ENCODE data around the gene KAZN.
"Not testable (repeated sequence)": the region's sequence is repeated elsewhere in the genome, so short reads cannot be mapped to it uniquely, and the experiment has no call there.

Gene KAZN

DNA sequence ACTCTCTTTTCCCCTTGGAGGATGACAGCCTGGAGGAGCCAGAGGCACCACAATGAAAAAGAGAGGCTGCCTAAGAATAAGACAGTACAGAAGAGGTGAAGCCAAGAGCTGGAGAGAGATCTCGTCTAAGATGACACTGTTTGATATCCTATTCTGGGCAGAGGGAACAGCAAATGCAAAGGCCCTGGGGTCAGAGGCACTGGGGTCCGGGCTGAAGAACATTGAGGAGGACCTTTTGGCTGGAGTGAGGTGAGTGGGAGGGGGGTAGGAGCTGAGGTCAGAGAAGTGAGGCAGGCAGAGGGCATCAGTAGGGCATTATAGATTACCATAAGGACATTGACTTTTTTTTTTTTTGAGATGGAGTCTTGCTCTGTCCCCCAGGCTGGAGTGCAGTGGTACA, 535.8 kb downstream of the KAZN start:
- no peak for DNase-seq

DNA sequence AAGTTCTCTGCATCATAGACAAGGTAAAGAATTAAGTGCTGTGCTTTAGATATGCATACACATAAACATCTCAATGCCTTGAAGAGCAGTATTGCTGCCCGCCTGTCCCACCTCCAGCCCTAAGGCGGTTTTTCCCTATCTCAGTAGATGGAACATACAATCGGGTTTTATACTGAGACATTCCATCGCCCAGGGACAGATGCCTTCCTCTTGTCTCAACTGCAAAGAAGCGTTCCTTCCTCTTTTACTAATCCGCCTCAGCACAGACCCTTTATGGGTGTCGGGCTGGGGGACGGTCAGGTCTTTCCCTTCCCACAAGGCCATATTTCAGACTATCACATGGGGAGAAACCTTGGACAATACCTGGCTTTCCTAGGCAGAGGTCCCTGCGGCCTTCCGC, 537.1 kb downstream of the KAZN start:
- DNase-seq = not testable (repeated sequence)

DNA sequence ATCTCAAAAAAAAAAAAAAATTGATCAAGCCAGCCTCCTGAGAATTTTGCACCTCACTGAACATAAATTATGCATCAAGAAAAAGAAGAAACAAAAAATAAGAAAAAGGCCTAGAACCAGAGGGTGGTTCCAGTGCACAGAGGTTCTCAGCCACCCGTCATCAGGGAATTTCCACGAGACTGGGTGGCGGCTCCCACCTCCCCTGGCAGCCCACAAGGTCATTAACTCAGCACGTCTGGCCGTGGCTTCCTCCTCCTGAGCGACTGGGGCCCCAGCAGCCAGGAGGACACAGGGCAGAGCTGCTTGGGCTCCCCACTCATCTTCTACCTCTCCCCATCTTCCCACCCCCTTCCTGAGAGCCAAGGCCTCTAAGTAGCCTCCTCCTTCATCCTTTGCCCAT, 539.3 kb downstream of the KAZN start:
- DNase-seq = no peak

DNA sequence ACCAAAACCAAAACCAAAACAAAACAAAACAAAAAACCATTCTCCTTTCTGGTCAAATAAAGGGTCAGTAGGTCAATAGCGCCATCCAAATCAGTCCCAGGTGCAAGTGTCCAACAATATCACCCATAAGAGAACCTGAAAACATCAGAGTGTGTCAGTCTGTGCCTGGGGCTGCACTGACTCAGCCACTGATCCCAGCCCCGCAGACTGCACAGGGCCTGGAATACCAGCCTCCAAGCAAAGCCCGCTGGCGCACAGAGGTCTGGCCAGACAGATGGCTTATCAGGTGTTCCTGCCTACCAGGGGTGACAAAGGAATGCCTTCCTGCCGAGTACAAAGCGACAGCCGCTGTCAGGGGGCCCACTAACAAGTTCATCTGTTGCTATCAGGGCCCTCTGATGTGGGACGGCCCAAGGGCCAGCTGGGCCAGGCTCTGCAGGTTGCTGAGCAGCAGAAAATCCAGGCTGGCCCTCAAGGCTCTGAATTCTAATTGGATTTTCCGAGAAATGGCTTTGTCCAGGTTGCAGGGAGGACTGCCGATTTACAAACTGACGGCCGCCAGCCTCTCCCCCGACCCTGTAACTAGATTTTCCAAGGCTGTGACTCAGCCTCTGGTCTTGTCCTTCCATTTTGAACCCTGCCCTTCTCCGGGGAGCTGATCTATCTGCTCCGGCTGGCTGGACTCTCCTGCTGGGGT, 541.3 kb downstream of the KAZN start:
- DNase-seq = no peak

DNA sequence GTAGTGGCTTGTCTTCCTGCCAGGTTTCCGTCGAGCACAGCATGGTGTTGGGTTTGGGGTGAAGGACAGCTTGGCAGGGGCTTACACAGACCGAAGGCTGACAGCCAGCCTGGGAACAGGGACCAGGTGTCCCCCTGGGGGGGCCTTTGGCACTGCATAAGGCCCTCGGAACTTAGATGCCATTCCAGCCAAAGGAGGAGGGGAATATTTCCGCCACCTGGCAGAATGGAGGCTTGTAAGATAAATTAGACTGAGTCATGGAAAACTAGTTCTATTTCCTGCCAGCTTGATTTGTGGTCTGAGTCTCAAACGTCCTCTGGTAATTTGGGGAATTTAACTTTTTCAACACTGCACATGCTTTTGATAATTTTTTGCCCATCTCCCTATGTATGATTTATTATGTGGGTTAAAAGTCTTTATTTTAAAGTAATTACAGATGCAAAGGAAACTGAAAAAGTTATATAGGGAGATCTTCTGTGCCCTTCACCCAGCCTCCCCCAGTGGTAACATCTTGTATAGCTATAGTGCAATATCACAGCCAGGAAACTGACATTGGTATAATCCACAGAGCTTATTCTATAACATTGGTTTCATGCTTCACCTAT, 543.6 kb downstream of the KAZN start:
- DNase-seq = peak; percentile 55

DNA sequence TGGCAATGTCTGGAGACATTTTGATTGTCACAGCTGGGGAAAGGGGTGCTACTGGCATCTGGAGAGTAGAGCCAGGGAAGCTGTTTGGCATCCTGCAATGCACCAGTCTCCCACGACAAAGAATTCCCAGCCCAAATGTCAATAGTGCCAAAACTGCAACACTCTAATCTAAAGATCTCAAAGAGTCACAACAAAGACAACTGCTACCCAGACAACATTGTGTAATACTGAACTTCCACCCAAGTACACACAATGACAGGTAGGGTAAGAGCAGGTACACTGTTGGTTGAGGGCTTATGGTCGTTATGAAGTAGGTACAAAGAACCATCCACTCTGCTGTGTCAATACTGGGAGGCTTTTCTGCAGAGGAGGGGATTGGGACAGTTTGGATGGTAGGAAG, 546.8 kb downstream of the KAZN start:
- DNase-seq = no peak

DNA sequence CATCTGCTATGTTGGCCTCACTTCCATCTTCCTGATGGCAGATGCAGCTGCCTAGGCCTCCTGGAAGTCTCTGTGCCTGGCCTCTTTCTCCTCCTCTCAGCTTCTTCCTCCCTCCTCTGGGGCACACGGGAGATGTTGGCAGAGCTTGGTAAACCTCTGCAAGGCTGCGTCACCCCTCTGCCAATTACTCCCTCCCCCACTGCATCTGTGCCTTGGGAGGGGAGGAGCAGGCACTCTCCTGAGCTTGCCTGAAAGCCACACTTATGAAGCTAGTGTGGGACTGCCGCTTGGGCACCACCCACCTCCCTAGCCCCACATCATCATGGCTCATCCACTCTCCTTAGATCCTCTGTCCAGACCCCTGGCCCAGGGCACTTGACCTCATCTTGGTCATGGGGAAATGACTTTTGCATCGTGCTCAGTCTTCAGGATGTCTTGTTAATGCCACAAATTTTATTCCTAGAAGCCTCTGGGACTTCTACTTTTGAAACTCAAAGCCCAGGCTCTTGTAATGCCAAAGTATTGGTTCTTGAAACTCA, 547.7 kb downstream of the KAZN start:
- no peak for DNase-seq

DNA sequence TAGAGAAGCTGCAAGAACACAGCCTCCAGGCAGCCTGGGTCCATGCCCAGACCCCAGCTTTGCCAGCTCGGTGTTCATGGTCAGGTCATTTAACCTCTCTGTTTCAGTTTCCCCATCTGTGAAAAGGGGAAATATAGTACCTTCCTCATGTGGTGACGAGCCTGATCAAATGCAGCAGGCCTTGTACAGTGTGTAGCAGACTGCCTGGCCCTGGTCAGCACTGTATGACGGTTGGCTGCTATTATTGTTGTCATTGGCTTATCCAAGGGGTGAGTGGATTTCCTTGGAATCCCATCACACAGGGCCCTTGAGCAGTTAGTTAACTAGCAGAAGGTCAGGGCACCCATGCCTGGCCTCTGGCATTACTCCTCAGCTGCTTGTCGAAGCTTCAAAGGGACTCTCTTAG, 548.5 kb downstream of the KAZN start:
- no peak for DNase-seq

DNA sequence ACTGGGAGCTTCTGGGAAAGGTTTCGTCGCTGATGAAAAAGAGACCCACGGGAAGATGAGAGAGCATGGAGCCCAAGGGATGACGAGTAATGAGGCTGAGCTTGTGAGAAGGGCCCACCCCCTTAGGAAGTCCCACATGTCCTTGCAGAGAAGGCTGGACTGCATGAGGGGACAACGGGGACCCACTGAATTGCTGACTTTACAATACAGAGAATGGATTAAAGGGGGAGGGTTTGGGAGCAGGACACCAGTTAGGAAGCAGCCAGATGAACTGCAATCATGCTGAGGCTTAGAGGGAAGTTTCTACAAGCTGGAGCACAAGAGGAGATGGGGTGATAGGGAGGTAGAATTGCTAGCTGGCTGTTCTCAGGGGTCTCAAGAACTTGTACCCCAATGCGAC, 549.5 kb downstream of the KAZN start:
- no peak for DNase-seq

DNA sequence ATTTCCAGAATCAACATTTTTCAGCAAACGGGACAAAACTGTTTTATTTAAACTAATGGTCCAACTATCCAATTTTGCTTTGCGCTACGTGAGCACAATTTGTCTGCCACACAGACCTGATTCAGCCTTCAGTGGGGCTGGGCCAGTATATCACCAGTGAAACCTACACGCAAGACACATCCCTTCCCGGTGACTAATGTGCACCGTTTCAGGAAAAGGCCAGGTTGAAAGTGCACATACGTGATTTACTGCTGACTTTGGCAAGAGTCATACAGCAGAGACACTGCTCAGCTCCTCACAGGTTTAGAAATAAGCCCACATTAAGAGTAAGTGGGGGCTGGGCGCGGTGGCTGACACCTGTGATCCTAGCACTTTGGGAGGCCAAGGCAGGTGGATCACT, 550.0 kb downstream of the KAZN start:
- DNase-seq = no peak

DNA sequence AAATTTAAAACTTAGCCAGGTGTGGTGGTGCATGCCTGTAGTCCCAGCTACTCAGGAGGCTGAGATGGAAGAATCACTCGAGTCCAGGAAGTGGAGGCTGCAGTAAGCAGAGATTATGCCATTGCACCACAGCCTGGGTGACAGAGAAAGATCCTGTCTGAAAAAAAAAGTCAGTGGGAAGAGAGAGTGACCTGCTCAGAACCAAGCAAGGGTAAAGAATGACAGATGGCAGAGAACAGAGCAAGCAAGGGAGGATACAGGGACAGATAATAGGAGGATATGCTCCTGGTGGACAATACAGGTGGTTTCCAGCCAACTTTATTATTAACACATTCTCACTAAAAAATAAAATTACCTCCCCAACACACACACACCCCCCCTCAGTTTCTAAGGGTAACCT, 550.5 kb downstream of the KAZN start:
- no peak for DNase-seq

DNA sequence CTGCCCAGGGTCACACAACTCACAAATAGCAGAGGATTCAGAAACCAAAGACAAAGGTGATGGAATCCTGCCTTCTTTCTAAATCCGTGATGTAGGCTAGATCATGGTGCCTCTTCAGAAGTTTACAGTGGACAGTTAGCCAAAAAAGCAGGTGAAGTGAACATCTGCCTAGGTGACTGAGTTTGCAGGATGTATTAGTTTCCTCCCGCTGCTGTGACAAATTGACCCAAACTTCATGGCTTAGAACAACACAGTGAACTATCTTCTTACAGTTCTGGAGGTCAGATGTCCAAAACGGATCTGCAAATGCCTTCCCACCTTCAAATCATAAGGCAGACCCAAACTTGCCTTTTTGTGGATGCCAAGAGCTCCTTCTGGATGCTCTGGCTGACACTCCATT, 551.9 kb downstream of the KAZN start:
- DNase-seq = no peak

DNA sequence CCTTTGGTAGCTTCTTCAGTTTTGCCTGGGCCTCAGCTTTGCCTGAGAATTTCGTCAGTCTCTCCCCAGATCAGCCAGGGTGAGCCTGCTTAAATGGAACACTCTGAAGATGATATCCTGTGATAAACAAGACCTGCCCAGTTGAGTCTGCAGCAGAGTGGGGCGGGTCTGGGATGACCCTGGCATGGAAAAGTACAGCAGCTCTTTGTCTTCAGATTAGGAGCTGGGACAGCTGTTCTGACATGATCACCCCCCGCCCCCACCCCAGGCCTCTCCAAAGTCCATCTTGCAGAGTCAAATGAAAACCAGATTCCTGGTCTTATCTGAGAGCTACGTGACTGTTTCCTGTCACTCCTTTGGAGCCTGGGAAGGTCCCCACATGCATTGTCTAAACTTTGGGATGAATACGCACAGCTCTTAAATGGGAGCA, 552.9 kb downstream of the KAZN start:
- no peak for DNase-seq

DNA sequence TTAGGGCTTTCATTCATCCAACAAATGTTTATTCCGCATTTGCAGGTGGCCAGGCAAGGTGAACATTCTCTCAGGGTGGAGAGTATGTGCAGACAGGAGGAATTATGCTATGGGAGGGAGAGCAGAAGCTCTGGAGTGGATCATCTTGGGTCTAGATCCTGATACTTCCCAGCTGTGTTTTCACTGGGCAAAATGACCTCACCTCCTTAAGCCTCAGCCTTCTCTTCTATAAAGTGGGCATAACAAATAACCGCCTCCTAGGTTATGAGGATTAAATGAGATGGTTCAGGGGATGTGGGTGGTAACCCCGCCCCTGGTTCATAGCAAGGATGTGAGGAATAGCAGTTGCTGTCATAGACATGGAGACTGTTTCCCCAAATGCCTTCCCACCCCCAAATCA, 553.4 kb downstream of the KAZN start:
- no peak for DNase-seq

DNA sequence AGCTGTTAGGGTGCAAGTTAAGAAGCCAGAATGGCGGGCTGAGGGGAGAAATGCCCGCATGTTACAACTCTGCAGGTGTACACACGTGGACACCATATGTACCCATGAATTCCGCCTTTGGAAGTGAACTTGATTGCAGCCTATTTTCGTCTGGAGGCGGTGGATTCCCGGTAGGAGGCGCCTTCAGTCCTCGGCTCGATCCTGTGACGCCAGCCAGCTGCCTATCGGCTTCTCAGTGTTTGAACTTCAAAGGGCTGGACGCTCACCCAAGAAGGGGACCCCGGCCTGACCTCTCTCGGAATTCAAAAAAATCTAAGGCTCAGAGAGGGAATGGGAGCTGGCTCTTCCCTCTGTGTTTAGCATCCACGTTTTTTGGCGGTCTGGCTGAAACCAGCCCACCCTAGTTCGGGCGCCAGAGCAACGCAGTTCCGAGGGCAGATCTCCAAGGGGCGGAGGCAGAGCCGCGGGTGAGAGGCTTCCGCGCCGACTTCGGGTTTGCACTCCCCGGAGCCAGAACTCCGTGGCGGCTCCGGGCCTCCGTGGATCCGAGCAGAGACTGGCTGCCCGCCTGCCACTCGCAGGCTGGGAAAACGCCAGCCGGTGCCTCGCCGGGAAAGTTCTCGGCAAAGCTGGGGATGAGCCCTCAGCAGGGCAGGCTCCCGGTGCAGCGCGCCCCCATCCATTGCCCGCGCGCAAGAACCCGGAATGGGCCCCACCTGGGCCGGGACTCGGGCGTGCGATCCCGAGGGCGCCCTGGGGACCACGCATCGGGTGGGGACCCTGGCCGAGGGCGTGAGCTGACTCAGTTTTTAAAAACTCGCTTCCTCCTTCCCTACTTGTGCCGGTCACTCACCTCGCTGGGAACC, 554.1 kb downstream of the KAZN start:
- DNase-seq = no peak

DNA sequence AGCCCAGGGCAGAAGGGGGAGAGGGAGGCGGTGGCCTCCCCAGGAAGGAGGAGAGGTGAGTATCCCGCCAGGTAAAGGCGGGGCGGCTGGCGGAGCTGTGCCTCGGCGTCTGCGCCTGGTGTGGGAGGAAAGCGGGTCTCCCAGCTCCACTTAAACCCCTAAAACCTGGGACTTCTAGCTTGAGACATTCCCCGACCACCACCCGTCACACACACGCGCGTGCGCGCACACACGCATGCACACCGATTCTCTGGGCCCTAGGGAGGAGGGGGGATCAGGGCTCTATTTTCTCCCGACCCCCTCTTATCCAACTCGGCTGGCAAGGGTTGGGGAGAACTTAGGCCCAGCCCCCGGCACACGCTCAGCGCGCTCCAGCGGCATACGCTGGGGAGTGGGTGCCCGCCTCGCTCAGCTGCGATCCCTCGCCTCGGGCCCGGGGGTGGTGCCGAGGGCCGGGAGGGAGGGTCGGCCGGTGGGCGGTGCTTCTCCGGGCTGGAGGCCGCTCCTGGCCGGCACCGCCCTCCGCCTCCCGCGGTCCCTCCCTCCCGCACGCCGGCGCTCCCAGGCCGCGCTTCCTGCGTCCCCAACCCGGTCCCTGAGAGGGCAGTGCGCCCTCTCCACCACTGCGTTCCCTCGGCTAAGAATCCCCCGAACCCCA, 554.8 kb downstream of the KAZN start, which contains the start of gene TMEM51:
Gene TMEM51, plus strand, starts transcription at position 564 of the 658 bp plus-strand sequence. CDS start 61,341 bp downstream, outside the sequence.
- DNase-seq = no peak

DNA sequence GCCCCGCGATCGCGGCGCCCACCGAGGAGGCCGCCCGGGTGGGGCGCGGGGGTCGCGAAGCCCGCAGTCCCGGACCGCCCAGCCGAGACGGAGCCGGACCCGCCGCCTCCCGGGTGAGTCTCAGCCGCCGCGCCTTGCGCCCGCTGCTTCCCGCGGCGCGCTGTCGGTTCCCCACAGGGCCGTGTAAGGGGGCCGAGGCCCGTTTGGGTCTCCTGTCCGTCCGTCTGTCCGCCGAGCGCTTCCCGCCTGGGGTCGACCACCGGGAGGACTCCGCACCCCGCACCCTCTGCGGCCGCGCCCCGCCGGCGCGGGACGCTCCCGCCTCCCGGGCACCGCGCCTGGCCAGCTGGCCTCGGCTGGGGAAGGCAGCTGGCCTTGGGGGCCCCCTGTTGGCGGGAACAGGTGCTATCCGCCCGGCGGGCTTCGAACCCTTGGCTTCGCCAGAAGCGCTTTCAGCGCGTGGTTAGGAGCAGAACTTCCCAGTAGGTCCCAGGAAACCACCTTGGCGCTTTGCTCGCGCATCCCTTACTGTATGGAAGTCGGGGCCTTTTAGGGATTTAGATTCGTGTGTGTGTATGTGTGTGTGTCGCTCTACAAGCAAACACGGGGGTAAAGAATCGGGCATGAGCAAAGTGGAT, 555.5 kb downstream of the KAZN start:
- DNase-seq = no peak

DNA sequence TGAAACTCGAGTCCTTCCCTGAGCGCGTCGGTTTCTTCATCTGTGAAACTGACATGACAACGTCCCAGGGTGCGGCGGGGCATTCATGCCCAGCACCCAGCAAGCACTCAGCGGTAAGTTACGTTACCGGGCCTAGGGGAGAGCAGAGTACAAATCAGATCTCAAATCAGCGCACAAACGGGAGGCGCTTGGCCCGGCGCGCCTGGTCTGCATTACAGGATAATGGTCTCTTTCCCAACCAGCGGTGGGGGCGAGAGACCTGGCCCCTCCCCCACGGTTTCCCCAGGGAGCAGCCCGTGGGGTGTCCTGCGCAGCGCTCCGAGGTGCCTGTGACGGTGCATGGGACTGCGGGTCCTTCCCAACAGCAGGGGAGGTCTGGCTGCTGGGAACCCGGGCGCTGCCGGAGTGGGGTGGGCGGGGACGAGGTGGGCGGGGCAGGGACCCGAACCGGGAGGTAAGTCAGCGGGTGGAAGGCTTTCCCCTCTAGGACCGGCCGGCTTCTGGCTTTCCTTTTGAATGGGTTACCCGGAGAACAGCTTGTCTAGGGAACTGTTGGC, 556.1 kb downstream of the KAZN start:
- DNase-seq = no peak

DNA sequence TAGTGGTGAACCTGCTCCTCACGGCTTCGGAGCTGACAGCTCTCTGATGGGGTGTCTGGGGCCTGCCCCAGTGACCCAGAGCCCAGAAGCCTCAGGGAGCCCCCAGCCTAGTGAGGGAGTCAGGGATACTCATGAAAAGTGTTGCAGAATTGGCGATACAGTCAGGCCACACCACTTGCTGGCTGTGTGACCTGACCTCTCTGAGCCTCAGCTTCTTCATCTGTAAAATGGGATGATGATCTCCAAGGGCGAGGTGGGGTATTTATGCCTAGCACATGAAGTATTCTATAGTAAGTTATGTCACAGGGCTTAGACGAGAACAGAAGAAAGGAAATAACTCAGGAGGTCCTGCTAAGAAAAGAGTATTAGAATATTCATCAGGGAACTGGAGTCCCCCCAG, 556.7 kb downstream of the KAZN start:
- DNase-seq = no peak

DNA sequence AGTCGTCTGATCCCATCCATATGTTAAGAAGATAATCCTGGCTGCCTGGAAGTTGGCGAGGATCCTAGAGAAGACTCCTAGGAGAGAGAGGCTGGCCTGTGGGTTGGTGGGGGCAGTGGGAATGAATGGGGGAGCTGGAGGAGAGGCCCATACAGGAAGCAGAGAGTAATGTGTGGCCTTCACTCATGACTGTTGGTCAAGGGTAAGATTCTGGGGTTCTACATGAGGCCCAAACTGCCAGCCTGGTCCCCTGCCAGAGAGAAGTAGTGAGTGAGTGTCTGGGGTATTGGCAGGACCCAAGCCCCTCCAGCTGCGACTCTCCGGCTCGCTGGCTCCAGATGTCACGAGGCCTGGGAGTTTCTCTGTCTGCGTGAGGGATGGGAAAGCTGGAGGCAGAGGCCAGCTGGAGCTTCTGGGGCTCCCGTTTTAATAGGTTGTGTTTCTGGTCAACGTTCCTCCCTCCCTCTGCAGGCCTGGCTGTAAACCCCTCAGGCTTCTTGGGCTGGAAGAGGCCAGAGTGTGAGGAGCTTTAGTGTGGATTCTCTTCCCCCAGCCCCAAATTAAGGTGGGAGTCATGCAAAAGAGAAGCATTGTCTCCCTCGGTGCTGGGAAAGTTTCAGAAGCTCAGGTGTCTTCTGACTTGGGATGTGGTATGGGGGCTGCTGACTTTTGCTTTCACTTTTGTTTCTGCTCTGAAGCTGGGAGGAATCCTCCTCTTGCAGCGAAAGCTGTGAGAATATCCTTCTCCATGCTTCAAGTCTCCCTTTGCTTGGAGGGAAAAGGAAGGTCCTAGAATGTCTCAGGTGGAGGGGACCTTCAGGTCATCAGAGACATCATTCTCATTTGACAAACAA, 557.6 kb downstream of the KAZN start:
- DNase-seq = no peak

DNA sequence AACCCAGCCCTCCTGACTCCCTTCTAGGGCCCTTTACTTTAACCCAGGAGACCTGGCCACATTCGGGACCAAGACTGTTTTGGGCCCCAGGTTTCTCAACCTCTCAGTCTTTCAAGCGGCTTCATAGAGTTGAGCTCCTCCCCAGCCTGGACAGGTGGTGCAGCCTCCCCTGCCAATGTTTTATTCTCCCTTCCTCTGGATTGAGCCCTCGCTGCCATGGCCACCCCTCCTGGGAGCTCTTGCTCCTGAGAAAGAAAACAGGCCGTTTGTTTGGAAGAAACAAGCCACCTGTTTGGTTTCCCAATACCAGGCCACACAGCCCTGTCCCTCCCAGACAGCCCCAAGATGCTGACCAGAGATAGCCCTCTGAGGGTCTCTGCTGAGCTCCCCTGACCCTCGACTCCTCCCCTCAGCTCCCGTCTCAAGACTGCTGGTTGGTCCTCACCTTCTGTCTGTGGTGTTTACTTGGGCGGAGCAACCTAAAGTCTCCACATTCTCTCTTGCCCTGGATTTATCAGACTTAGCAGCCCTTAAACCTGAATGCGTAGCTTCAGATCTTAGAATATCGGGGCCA, 558.4 kb downstream of the KAZN start:
- no peak for DNase-seq
